ENCODE results near the gene GCLC. TPM values are rescaled to one million over a fixed set of nuclear protein-coding genes. Genes with fewer than 3 reads are reported as not detected.

GCLC gene
- total RNA-seq, 1 donor from 2014 or later = 63.1 TPM

DNA sequence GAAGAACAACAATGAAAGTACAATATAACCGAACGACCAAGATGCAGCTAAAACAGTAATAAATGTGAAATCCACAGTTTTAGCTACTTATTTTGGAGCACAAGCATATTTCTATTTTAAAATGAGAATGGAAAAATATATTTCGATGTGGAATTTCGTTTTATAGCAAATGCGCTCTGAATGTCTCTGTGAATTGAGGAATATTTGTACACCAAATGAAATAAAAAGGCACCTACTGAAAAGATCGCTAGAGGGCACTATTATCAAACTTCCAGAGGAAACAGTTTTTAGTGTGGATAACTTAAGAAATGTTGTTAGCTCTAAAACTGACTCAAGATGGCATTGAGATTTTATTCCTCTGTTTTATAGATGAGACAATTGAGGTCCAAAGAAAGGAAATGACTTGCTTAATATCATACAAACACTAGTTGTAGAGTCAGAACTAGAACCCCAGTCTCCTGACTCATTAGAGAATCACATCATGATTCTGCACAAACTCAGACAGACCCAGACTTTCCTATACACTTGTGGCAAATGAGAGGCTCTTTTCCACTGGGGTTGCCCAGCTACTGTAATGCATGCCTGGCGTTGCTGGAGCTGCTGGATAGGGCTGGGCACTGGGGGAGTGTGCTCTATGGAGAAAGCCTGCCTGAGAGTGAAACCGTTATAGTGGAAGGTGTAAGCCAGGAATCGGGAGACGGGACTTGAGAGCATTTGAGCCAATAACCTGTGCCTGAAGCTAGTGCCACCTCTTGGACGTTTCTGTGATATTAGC is 51.9 kb downstream of the GCLC start:
- H3K36me3 ChIP-seq = no peaks in the 10 kb centered on the region
- no peak overlapping the region for H3K27ac ChIP-seq
- H3K9me3 ChIP-seq = no peaks in the 10 kb centered on the region
- intact Hi-C loops (cut with DNase I) = loop anchor here (10.0 kb wide), 1 partner anchor 162 kb away; no protein-coding TSS in a partner anchor
- peaks cover 9% of the 10 kb centered on the region for H3K4me1 ChIP-seq
- H3K27me3 ChIP-seq = no peaks in the 10 kb centered on the region
- H3K4me3 ChIP-seq = no peak overlapping the region
- TF ChIP-seq, protein P1, sequence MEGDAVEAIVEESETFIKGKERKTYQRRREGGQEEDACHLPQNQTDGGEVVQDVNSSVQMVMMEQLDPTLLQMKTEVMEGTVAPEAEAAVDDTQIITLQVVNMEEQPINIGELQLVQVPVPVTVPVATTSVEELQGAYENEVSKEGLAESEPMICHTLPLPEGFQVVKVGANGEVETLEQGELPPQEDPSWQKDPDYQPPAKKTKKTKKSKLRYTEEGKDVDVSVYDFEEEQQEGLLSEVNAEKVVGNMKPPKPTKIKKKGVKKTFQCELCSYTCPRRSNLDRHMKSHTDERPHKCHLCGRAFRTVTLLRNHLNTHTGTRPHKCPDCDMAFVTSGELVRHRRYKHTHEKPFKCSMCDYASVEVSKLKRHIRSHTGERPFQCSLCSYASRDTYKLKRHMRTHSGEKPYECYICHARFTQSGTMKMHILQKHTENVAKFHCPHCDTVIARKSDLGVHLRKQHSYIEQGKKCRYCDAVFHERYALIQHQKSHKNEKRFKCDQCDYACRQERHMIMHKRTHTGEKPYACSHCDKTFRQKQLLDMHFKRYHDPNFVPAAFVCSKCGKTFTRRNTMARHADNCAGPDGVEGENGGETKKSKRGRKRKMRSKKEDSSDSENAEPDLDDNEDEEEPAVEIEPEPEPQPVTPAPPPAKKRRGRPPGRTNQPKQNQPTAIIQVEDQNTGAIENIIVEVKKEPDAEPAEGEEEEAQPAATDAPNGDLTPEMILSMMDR (IDR thresholded peaks at IDR 0.05) = peak; percentile 59 to 69 (median 66)
- TF ChIP-seq POLR2AphosphoS5 (IDR thresholded peaks at IDR 0.05; ENCODE audit: insufficient read depth in 1 of 2, low read depth in 1 of 2) (peak in 1 of 2 donors; percentile 8), POLR2A (IDR thresholded peaks at IDR 0.05) (no peak)
- no peak for DNase-seq (ENCODE audit: extremely low spot score in 2 of 2)

DNA sequence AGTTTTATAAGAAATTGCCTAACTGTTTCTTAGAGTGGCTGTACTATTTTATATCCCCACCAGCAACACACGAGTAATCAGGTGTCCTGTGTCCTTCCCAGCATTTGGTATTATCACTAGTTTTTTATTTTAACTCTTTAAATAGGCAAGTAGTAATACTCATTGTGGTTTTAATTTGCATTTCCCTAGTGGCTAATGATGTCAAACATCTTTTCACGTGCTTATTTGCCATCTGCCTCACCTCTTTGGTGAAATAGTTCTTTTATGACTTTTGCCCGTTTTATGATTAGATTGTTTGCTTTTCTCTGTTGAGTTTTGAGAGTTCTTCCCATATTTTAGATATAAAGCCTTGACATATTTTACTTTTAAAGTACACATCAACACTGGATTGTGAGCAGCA is 57.8 kb downstream of the GCLC start:
- intact Hi-C loops (cut with DNase I) = no loop called here
- Histone ChIP-seq H3K4me3 (no peak overlapping the region), H3K4me1 (no peaks in the 10 kb centered on the region), H3K36me3 (no peaks in the 10 kb centered on the region), H3K9me3 (no peaks in the 10 kb centered on the region), H3K27me3 (no peaks in the 10 kb centered on the region), H3K27ac (no peak overlapping the region)
- DNase-seq (ENCODE audit: extremely low spot score in 2 of 2) = no peak
- TF ChIP-seq, protein P1 (IDR thresholded peaks at IDR 0.05) = no peak

DNA sequence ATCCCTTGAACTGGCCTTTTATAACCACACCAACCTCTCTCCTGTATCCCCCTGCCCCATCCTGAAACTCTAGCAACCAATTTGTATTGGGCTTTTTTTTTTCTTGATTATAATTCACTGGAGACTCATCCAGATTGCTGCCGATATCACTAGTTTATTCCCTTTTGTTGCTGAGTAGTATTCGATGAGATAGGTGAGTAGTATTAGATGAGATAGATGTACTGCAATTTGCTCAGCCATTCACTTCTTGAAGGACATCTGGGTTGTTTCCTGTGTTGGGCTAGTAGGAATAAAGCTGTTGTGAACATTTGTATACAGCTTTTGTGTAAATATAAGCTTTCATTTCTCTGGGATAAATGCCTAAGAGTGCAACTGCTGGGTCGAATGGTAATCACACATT is 58.2 kb downstream of the GCLC start:
- DNase-seq (ENCODE audit: extremely low spot score in 2 of 2) = no peak
- no peaks in the 10 kb centered on the region for H3K36me3 ChIP-seq
- intact Hi-C loops (cut with DNase I) = no loop called here
- no peak overlapping the region for H3K27ac ChIP-seq
- no peaks in the 10 kb centered on the region for H3K4me1 ChIP-seq
- no peaks in the 10 kb centered on the region for H3K9me3 ChIP-seq
- H3K4me3 ChIP-seq = no peak overlapping the region
- TF ChIP-seq POLR2AphosphoS5 (IDR thresholded peaks at IDR 0.05; ENCODE audit: insufficient read depth in 1 of 2, low read depth in 1 of 2) (no peak), POLR2A (IDR thresholded peaks at IDR 0.05) (no peak)
- TF ChIP-seq, protein P1 (IDR thresholded peaks at IDR 0.05) = no peak
- no peaks in the 10 kb centered on the region for H3K27me3 ChIP-seq

DNA sequence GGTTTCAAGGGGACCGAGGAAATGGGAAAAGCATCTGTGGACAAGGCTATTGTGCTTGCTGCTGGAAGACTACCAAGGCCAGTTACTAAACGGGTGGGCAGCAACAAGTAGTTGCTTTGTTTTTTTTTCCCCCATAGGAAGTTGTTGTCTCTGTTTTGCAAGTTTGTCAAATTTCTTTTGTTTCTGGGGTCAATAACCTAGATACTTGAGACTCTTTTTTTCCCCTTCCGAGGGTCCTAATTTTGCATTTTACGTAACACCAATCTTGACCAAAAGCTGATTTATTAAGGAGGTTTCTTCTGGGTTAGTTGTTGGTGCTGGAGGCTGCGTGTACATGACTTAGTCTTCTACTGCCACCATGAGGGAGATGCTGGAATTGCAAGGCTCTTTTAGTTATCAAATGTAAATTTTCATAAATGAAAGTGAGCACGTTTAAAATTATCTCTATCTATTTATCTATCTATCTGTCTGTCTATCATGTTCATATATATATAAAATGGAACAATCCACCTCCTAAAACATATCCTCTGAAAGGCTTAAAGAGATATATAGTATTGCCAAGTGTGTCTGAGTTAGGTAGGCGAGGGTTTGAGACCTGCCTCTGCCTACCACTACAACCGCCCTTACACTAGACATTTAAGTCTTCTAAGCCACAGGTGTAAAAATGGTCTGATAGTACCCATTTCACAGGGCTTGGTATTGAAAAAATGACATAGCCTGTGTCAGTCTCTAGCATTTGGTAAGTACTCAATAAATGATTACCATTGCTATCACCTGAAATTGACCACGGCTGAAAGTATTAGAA is 60.2 kb downstream of the GCLC start:
- H3K36me3 ChIP-seq = no peaks in the 10 kb centered on the region
- no peaks in the 10 kb centered on the region for H3K9me3 ChIP-seq
- no peaks in the 10 kb centered on the region for H3K27me3 ChIP-seq
- H3K27ac ChIP-seq = no peak overlapping the region
- H3K4me3 ChIP-seq = no peak overlapping the region
- no peak for TF ChIP-seq POLR2AphosphoS5 (IDR thresholded peaks at IDR 0.05; ENCODE audit: insufficient read depth in 1 of 2, low read depth in 1 of 2)
- TF ChIP-seq, protein P1 (IDR thresholded peaks at IDR 0.05) = peak; percentile 84 to 96 (median 93)
- H3K4me1 ChIP-seq = no peaks in the 10 kb centered on the region
- intact Hi-C loops (cut with DNase I) = loop anchor here (5.0 kb wide), 1 partner anchor 312 kb away; no protein-coding TSS in a partner anchor
- no peak for DNase-seq (ENCODE audit: extremely low spot score in 2 of 2)
